Ovary (tissue), 9 donors: ENCODE data around the gene CCDC150. TPM values are rescaled to one million over a fixed set of nuclear protein-coding genes. Genes with fewer than 3 reads are reported as not detected.

Experiments used
- DNase-seq, 5 donors: peaks; one replicate each; pipeline ENCODE4 v3.0.0-alpha.2; 2019 to 2020
- H3K27ac ChIP-seq, 2 donors: fragments of 200-600 bp; one replicate each; pipeline versions ENCODE4 v1.5.1 to v1.8.0; 2019 to 2022
- H3K27me3 ChIP-seq: fragments of 200-600 bp; one replicate; pipeline ENCODE4 v1.8.0; 2022
- H3K36me3 ChIP-seq: fragments of 200-600 bp; sonication (generic); one replicate; pipeline ENCODE4 v1.5.1; 2019
- H3K4me1 ChIP-seq: one replicate; pipeline ENCODE4 v1.8.1; 2013; ENCODE audit warnings: mild to moderate bottlenecking, moderate library complexity; ENCODE audit not compliant: insufficient read depth
- H3K4me3 ChIP-seq: fragments of 200-600 bp; sonication (generic); one replicate; pipeline ENCODE4 v1.5.1; 2017
- H3K9me3 ChIP-seq, 2 donors: fragments of 200-600 bp in 1 of 2; sonication (generic) in 1 of 2; one replicate each; pipeline versions ENCODE4 v1.5.1 to v1.8.1; 2013 to 2019; ENCODE audit warnings: mild to moderate bottlenecking in 1 of 2, moderate library complexity in 1 of 2
- CTCF ChIP-seq, 3 donors: fragments of 450-650 bp in 2 of 3; fragments of 200-600 bp in 1 of 3; IDR thresholded peaks; one replicate each; pipeline versions ENCODE4 v1.5.1 to v1.8.0; 2016 to 2022; ENCODE audit warnings: antibody characterized with exemption in 3 of 3, mild to moderate bottlenecking in 1 of 3
- EP300 ChIP-seq: sonication (generic); formaldehyde crosslinking; IDR thresholded peaks from one replicate; pipeline ENCODE4 v1.6.1; 2017; ENCODE audit warnings: antibody characterized with exemption
- POLR2A ChIP-seq: fragments of 450-650 bp; IDR thresholded peaks from one replicate; pipeline ENCODE4 v1.6.1; 2017; ENCODE audit warnings: antibody characterized with exemption, mild to moderate bottlenecking, moderate library complexity
- WGBS, 3 donors: extraction: QIAGEN DNeasy Blood & Tissue Kit in 1 of 3; methylation state at CpG; one replicate each; pipeline versions ENCODE4 v1.1.5 to v1.1.7; 2013 to 2017; 5-methylcytosine and 5-hydroxymethylcytosine counted together
- intact Hi-C, 4 donors: fragments of 100-400 bp; cut with DNase I; formaldehyde crosslinking; loops; one replicate each; pipeline versions ENCODE4 v1.11.0 to v1.15.1; 2022 to 2023
- polyA plus RNA-seq, 2 donors: library from polyadenylated mRNA; stranded (reverse); fragments of 200-250 nt in 1 of 2; fragments of 350-450 nt in 1 of 2; fragmentation: Illumina TruSeq in 1 of 2; extraction: RNeasy Lipid Tissue Mini Kit (QIAGEN cat#74804) in 1 of 2; gene quantifications; one replicate each; pipeline ENCODE4 v1.2.3, GENCODE V29; 2013 to 2014
- total RNA-seq, 7 donors: library from RNA; depleted of rRNA in 2 of 7; stranded (reverse); fragments of >200 nt in 2 of 7; fragmentation: NEBNext Ultra II Directional in 3 of 7; extraction: Animal tissue kit (Norgen Biotek cat#: 25700) in 3 of 7; gene quantifications; one replicate each; pipeline versions ENCODE4 v1.1.0 to v1.2.4, GENCODE V29; 2016 to 2023
- donor health status: DM: no; HTN: no; CAD: no; lungs with moderate emphysema.
- donor health status: DM: no; HTN: no; CAD: no.
- donor health status: Bipolar disorder and iron deficiency.
- donor health status: DM: yes; HTN: yes; CAD: no.
- donor health status: DM: no; HTN: no; CAD: no.
- donor health status: DM: yes; HTN: yes; CAD: no.

CCDC150 gene
- total and polyA plus RNA-seq, 9 donors, result 0.25 to 3.5 (median 1.1) TPM

DNA sequence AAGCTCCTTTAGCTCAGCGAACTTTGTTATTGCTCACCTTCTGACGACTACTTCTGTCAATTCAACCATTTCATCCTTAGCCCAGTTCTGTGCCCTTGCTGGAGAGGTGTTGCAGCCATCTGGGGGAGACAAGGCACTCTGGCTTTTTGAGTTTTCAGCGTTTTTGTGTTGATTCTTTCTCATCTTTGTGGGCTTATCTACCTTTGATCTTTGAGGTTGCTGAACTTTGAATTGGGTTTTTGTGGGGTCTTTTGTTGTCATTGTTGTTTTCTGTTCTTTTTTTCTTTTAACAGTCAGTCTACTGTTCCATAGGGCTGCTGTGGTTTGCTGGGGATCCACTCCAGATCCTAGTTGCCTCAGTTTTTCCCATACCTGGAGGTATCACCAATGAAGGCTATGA is 102.7 kb downstream of the CCDC150 start:
- no peaks in the 10 kb centered on the region for H3K4me1 ChIP-seq
- no peak overlapping the region for H3K4me3 ChIP-seq
- 91 to 92% (median 91%) methylated on average over 3 of the region's 3 CpGs for WGBS, 3 donors

DNA sequence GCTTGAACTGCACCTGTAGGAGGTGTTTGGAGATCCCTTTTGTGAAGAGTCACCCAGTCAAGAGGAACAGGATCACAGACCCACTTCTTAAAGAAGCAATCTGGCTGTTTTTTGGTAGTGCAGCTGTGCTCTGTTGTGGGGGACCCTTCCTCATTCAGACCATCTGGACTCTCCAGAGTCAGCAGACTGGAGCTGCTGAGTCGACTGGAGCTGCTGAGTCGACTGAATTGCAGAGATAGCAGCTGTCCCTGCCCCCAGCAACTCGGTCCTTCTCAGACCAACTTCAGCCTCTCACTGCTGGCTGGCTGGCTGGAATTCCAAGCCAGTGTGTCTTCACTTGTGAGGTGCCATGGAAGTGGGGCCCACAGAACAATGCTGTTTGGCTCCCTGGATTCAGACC is 103.2 kb downstream of the CCDC150 start:
- 58 to 71% (median 62%) methylated on average over 3 of the region's 3 CpGs for WGBS, 3 donors
- Histone ChIP-seq H3K36me3 (no peaks in the 10 kb centered on the region), H3K4me3 (no peak overlapping the region), H3K27me3 (no peaks in the 10 kb centered on the region), H3K27ac (no peak overlapping the region), H3K9me3 (no peaks in the 10 kb centered on the region), H3K4me1 (no peaks in the 10 kb centered on the region)
- TF ChIP-seq CTCF (IDR thresholded peaks at IDR 0.05), result no peak
- no peak for TF ChIP-seq POLR2A
- TF ChIP-seq EP300, result no peak
- intact Hi-C loops, result no loop called here
- no peak for DNase-seq

More for the DNA sequence above, 102.7 kb downstream of the CCDC150 start:
- intact Hi-C loops, result no loop called here
- TF ChIP-seq EP300 (no peak), CTCF (IDR thresholded peaks at IDR 0.05) (no peak), POLR2A (no peak)
- no peak for DNase-seq
- H3K36me3 ChIP-seq, result no peaks in the 10 kb centered on the region
- H3K27me3 ChIP-seq, result no peaks in the 10 kb centered on the region
- H3K27ac ChIP-seq, result no peak overlapping the region
- no peaks in the 10 kb centered on the region for H3K9me3 ChIP-seq

DNA sequence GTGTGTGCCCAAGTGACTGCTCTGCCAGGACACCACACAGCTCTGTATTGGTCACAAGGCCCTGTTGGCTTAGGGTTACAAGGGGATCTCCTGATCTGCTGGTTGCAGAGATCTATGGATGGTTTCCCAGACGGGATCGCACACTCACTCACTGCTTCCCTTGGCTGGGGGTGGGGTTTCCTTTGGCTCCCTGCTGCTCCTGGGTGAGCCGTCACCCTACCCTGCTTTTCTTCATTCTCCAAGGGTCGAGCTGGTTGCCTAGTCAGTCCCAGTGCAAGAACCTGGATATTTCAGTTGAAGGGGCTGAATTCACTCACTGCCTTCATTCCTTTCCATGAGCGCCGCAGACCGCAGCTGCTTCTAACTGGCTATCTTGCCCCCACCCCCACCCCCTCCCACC is 103.7 kb downstream of the CCDC150 start:
- H3K4me3 ChIP-seq, result no peak overlapping the region
- no peaks in the 10 kb centered on the region for H3K9me3 ChIP-seq
- 88 to 91% (median 90%) methylated on average over 7 of the region's 7 CpGs for WGBS, 3 donors
- no peak for TF ChIP-seq POLR2A
- no peak for TF ChIP-seq CTCF (IDR thresholded peaks at IDR 0.05)
- TF ChIP-seq EP300, result no peak
- no peaks in the 10 kb centered on the region for H3K4me1 ChIP-seq
- H3K27me3 ChIP-seq, result no peaks in the 10 kb centered on the region
- intact Hi-C loops, result no loop called here
- H3K36me3 ChIP-seq, result no peaks in the 10 kb centered on the region
- no peak for DNase-seq
- no peak overlapping the region for H3K27ac ChIP-seq

DNA sequence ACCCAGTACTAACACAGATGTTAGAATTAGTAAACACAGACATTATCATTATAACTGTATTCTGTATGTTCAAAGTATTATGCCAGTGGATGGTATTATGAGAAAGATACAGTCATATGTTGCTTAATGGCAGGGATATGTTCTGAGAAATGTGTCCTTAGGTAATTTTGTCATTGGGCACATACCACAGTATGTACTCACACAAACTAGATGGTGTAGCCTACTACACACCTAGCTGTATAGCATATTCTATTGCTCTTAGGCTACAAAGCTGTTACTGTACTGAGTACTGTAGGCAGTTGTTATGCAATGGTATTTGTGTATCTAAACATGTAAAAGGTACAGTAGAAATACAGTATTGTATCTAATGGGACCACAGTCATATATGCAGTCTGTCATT is 106.2 kb downstream of the CCDC150 start:
- Histone ChIP-seq H3K36me3 (no peaks in the 10 kb centered on the region), H3K27ac (no peak overlapping the region), H3K27me3 (no peaks in the 10 kb centered on the region), H3K9me3 (no peaks in the 10 kb centered on the region), H3K4me3 (no peak overlapping the region), H3K4me1 (no peaks in the 10 kb centered on the region)
- DNase-seq, result no peak
- TF ChIP-seq POLR2A, result no peak
- TF ChIP-seq EP300, result no peak
- TF ChIP-seq CTCF (IDR thresholded peaks at IDR 0.05), result no peak
- intact Hi-C loops, result no loop called here

DNA sequence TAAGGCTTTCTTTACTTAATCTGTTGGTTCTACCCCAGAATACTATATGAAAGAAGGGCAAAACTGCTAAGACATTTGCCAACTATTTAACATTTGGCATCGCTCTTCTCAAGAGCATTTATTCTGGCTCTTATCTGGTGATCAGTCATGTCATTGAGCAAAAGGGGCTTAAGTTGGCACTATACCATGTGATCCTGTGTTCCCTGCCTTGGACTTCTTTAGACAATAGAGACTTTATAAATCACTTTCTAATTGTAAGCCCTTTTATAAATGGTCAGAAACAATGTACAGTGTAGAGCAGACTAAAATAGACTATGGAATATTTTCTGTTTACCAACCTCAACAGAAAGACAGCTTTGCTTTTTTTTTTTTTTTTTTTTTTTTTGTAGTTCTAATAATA is 107.9 kb downstream of the CCDC150 start:
- Histone ChIP-seq H3K4me3 (no peak overlapping the region), H3K36me3 (no peaks in the 10 kb centered on the region), H3K4me1 (no peaks in the 10 kb centered on the region), H3K27ac (no peak overlapping the region), H3K9me3 (no peaks in the 10 kb centered on the region), H3K27me3 (no peaks in the 10 kb centered on the region)
- 95 to 100% (median 98%) methylated on average over 1 of the region's 1 CpG for WGBS, 3 donors
- intact Hi-C loops, result no loop called here
- DNase-seq, result no peak
- TF ChIP-seq CTCF (IDR thresholded peaks at IDR 0.05) (no peak), EP300 (no peak), POLR2A (no peak)
